ENCODE data around the gene TCF12.

- TF ChIP-seq POLR2AphosphoS5 (IDR thresholded peaks at IDR 0.05) (no peak), CTCF (IDR thresholded peaks at IDR 0.05) (no peak), POLR2A (IDR thresholded peaks at IDR 0.05) (no peak)
Observed at GRCh38 chr15:57308170-57308545, 389.7 kb downstream of the TCF12 start.
